ENCODE data around the gene SPDEF. TPM values are rescaled to one million over a fixed set of nuclear protein-coding genes. Genes with fewer than 3 reads are reported as not detected.

The SPDEF gene
- total RNA-seq, 6 experiments from 2014 or later: not detected

- Histone ChIP-seq H3K4me3 (no peak overlapping the region), H3K9me3 (no peaks in the 10 kb centered on the region), H3K4me1 (no peaks in the 10 kb centered on the region), H3K27ac (no peak overlapping the region), H3K27me3 (no peaks in the 10 kb centered on the region), H3K36me3 (no peaks in the 10 kb centered on the region)
- TF ChIP-seq POLR2A (IDR thresholded peaks at IDR 0.05): no peak
- no peak for TF ChIP-seq CTCF (IDR thresholded peaks at IDR 0.05)
- ATAC-seq: no peak
- DNase-seq: no peak
- 80% methylated on average over 10 of the region's 20 CpGs for WGBS (ENCODE audit: insufficient coverage, low coverage, low lambda C conversion rate, missing lambda C conversion rate)
- intact Hi-C loops (cut with DNase I): no loop called here
Measured at GRCh38 chr6:34490390-34491090, 65.6 kb downstream of the SPDEF start.

DNA sequence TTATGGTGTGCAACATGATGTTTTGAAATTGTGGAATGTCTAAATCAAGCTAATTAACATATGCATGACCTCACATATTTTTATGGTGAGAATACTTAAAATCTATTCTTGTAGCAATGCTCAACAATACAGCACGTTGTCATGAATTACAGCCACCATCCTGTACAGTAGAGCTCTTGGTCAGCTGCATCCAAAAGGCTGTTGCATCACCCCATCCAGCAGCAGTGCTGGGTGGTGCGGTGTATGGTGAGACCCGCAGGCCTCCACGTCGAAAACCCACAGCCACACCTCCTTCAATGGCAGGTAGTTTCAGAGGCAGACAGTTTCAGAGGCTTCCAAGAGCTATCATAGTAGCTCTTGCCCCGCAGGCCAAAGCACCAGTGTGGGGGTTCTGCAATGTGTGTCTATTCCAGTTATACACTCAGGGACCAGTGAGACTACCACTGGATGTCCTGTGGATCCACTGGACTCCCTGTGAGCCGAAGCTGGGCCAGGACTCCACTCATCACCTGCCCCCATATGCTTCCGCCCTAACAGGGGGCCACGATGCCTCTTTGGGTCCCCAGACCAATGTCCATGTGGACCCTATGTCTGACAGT is 66.8 kb downstream of the SPDEF start:
- Histone ChIP-seq H3K27ac (no peak overlapping the region), H3K9me3 (no peaks in the 10 kb centered on the region), H3K36me3 (no peaks in the 10 kb centered on the region), H3K4me3 (no peak overlapping the region), H3K27me3 (no peaks in the 10 kb centered on the region), H3K4me1 (no peaks in the 10 kb centered on the region)
- ATAC-seq (no peak), DNase-seq (peak in 1 of 3 donors; percentile 30)
- no peak for TF ChIP-seq CTCF (IDR thresholded peaks at IDR 0.05)
- no peak for TF ChIP-seq POLR2A (IDR thresholded peaks at IDR 0.05)
- intact Hi-C loops (cut with DNase I): no loop called here
- 61% methylated on average over 3 of the region's 9 CpGs for WGBS (ENCODE audit: insufficient coverage, low coverage, low lambda C conversion rate, missing lambda C conversion rate)

Other genes with a start within 250 kb of the SPDEF start
- gene NUDT3, start 163.7 kb downstream of the SPDEF start, total RNA-seq: 10 to 100 TPM; 14.5 to 22.7 (median 16.7) TPM
- gene RPS10, start 130.3 kb downstream of the SPDEF start, total RNA-seq: 100 to 1,000 TPM; 355 to 727 (median 398) TPM
- gene PACSIN1, start 90.3 kb downstream of the SPDEF start, total RNA-seq: under 1 TPM in 5 of 6 experiments, not detected in 1; 0.05 to 0.37 (median 0.22) TPM
- 10 to 100 TPM; 55.5 to 89.1 (median 67.1) TPM for gene ILRUN, start 140.4 kb upstream of the SPDEF start, total RNA-seq
- 10 to 100 TPM; 29.6 to 61.3 (median 33.3) TPM for gene SNRPC, start 201.2 kb upstream of the SPDEF start, total RNA-seq
- gene BLTP3A, start 235.8 kb upstream of the SPDEF start, total RNA-seq: 1 to 10 TPM; 5.1 to 9.2 (median 7.8) TPM